Nephron progenitor cell (in vitro differentiated cells): ENCODE data around the gene GIPC1.

Experiments
- DNase-seq: peaks from one replicate; pipeline ENCODE4 v3.0.0; 2021
- H3K27ac Mint-ChIP-seq: 2 replicates; pipeline ENCODE4 v1.8.0; 2021; ENCODE audit warnings: mild to moderate bottlenecking, moderate library complexity, mixed read lengths
- H3K27me3 Mint-ChIP-seq: 2 replicates; pipeline ENCODE4 v1.8.0; 2021; ENCODE audit warnings: mild to moderate bottlenecking, low read depth, mixed read lengths; ENCODE audit not compliant: poor library complexity
- H3K36me3 Mint-ChIP-seq: 2 replicates; pipeline ENCODE4 v1.8.0; 2021; ENCODE audit warnings: low read depth, mixed read lengths
- H3K4me1 Mint-ChIP-seq: 2 replicates; pipeline ENCODE4 v1.8.0; 2021; ENCODE audit warnings: mixed read lengths
- H3K4me3 Mint-ChIP-seq: 2 replicates; pipeline ENCODE4 v1.8.0; 2021; ENCODE audit warnings: mild to moderate bottlenecking, moderate library complexity, mixed read lengths
- H3K9me3 Mint-ChIP-seq: 2 replicates; pipeline ENCODE4 v1.8.0; 2021; ENCODE audit warnings: mild to moderate bottlenecking, moderate library complexity, mixed read lengths
- CTCF ChIP-seq: fragments of 200-600 bp; sonication (generic); IDR thresholded peaks from 2 replicates; pipeline ENCODE4 v1.5.0; 2021; ENCODE audit warnings: antibody characterized with exemption

Gene GIPC1

GRCh38 chr19:14516048-14516534 lies 20.2 kb upstream of the GIPC1 start:
- Mint-ChIP-seq H3K27me3 (peaks cover 3% of the 10 kb centered on the region), H3K27ac (peak overlapping the region; percentile 16), H3K36me3 (peaks cover 35% of the 10 kb centered on the region), H3K9me3 (no peaks in the 10 kb centered on the region), H3K4me1 (peaks cover 69% of the 10 kb centered on the region), H3K4me3 (peak overlapping the region; percentile 93)
- no peak for TF ChIP-seq CTCF
- DNase-seq, result no peak

- no peaks in the 10 kb centered on the region for H3K9me3 Mint-ChIP-seq
- peaks cover 3% of the 10 kb centered on the region for H3K27me3 Mint-ChIP-seq
- peaks cover 74% of the 10 kb centered on the region for H3K4me1 Mint-ChIP-seq
- no peak for DNase-seq
- TF ChIP-seq CTCF, result no peak
- peak overlapping the region; percentile 93 for H3K4me3 Mint-ChIP-seq
- no peak overlapping the region for H3K27ac Mint-ChIP-seq
- peaks cover 35% of the 10 kb centered on the region for H3K36me3 Mint-ChIP-seq
Measured at GRCh38 chr19:14515501-14516047, 19.6 kb upstream of the GIPC1 start.

GRCh38 chr19:14514215-14514863 lies 18.4 kb upstream of the GIPC1 start:
- H3K27ac Mint-ChIP-seq, result peak overlapping the region; percentile 36
- TF ChIP-seq CTCF, result no peak
- DNase-seq, result no peak
- peaks cover 3% of the 10 kb centered on the region for H3K27me3 Mint-ChIP-seq
- H3K4me1 Mint-ChIP-seq, result peaks cover 68% of the 10 kb centered on the region
- peak overlapping the region; percentile 93 for H3K4me3 Mint-ChIP-seq
- no peaks in the 10 kb centered on the region for H3K9me3 Mint-ChIP-seq
- H3K36me3 Mint-ChIP-seq, result peaks cover 35% of the 10 kb centered on the region

- DNase-seq, result no peak
- no peak for TF ChIP-seq CTCF
- peaks cover 2% of the 10 kb centered on the region for H3K27me3 Mint-ChIP-seq
- peaks cover 35% of the 10 kb centered on the region for H3K36me3 Mint-ChIP-seq
- H3K27ac Mint-ChIP-seq, result peak overlapping the region; percentile 95
- H3K9me3 Mint-ChIP-seq, result no peaks in the 10 kb centered on the region
- H3K4me1 Mint-ChIP-seq, result peaks cover 69% of the 10 kb centered on the region
- H3K4me3 Mint-ChIP-seq, result no peak overlapping the region
Measured at GRCh38 chr19:14512406-14512961, 16.6 kb upstream of the GIPC1 start.

- Mint-ChIP-seq H3K36me3 (peaks cover 29% of the 10 kb centered on the region), H3K9me3 (no peaks in the 10 kb centered on the region), H3K27ac (peak overlapping the region; percentile 79), H3K4me1 (peaks cover 65% of the 10 kb centered on the region), H3K27me3 (peaks cover 2% of the 10 kb centered on the region), H3K4me3 (no peak overlapping the region)
- no peak for DNase-seq
- no peak for TF ChIP-seq CTCF
Measured at GRCh38 chr19:14511229-14511593, 15.3 kb upstream of the GIPC1 start.
